C1 segment of cervical spinal cord (tissue), 14 donors: Measurements from ENCODE around the gene TMEM123.
"Not testable (repeated sequence)": the region's sequence is repeated elsewhere in the genome, so short reads cannot be mapped to it uniquely, and the experiment has no call there.

Source experiments
- DNase-seq, 14 donors: peaks; one replicate each; lab custom pipeline; 2025; lab: John Stamatoyannopoulos, UW

Gene TMEM123

DNA sequence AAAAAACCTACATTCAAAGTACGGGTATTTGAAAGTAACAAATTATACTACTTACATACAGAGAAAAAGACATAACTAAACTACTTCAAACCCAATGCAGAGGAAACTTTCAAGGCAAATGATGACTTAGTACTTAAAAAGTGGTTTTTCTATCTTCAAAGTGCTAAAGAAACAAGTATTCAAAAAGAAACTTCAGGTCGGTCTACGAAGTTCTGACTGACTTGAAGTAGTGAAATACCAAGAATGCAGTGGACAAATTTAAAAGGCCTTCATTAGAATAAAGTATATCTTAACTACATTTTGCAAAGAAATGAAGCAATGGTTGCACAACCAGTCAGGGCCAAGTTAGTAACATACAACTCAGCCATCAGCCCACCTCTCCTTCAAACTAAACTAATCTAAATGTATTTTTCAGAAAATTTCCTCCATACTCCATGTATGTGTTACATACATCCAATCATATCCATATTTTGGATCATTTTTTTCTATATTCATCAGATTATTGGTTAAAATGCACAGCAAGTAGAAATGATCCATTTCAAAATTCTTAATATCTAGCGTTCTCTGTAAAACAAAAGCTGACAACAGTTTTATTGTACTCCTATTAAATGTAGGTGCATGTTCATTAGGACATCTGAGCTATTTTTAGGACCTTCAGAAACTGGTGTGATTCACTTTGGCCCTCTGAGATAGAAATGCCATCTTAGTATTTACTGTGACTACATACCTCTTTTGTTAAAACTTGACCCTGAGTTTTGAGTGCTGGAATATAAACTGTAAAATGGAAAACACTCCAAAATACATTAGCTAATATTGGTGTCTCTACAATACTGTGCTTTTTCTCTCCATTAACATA lies 55.6 kb downstream of the TMEM123 start:
- DNase-seq, result no peak

DNA sequence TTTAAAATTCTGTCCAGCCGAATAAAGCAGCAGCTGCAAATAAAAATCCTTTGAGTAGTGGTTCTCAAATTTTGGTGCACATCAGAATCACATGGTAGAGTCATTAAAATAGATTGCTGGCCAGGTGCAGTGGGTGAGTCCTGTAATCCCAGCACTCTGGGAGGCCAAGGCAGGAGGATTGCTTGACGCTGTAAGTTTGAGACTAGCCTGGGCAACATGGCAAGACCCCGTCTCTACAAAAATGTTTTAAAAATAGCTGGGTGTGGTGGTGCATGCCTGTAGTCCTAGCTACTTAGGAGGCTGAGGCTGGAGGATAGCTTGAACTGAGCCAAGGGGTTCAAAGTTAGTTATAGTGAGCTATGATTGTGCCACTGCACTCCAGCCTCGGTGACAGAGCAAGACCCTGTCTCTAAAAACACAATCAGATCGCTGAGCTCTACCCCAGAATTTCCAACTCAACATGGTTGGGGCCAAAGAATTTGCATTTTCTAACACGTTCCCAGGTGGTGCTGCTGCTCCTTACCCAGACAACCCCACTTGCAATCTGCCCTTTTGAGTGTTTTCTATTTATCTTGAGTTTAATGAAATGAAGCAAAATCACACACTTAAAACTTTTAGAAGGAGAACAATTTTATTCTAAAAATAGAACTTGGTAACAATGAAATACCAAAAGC lies 56.7 kb downstream of the TMEM123 start:
- DNase-seq, result no peak

DNA sequence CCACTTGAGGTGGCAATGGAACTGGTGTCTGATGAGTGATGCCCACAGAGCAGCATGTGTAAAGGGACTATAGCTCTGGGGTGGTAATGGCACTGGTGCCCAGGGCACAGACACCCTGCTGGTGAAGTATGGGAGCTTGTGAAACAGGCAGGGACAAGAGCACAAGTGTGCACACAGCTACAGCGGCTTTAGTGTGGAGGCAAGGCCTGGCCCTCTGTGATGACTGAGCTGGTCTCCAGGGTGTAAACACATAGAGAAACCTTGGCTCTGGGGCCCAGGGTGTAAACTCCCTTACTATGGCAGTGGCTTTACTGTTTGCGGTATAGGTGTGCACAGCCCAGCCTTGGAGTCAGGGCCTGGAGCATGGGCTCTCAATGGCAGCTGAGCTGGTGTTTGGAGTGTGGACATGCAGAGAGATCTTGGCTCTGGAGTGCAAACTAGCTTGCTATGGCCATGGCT lies 59.3 kb downstream of the TMEM123 start:
- DNase-seq, result no peak

DNA sequence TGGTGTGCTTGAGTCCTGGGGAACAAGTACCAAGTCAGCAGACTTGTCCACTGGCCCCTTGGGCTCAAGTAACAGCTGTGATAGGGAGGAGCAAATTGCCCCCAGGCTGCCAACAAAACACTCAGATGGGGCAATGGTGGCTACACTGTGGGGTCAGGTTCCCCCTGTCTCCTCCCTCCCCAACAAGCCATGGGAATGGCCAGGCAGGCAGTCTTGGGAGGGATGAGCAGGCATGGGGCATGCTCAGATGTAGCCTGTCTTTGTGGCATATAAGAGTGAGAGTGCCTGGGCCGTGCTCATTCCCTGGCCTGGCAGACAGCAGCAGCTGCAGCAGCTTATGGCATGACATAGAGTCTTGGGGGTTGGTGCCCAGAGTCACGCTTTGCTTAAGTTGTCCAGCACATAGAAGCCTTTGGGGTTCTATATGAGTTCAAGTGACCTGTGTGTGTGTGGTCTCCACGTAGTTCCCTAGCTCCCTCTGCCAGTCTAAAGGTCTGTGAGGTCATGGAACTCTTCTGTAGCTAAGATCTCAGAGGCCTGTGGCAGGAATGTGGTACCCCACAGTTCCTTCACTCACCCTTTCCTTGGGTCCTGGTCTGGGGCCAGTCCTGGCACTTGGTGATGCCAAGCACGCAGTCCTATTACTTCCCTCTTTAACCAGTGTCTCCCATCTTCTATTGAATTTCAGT lies 60.9 kb downstream of the TMEM123 start:
- no peak for DNase-seq

DNA sequence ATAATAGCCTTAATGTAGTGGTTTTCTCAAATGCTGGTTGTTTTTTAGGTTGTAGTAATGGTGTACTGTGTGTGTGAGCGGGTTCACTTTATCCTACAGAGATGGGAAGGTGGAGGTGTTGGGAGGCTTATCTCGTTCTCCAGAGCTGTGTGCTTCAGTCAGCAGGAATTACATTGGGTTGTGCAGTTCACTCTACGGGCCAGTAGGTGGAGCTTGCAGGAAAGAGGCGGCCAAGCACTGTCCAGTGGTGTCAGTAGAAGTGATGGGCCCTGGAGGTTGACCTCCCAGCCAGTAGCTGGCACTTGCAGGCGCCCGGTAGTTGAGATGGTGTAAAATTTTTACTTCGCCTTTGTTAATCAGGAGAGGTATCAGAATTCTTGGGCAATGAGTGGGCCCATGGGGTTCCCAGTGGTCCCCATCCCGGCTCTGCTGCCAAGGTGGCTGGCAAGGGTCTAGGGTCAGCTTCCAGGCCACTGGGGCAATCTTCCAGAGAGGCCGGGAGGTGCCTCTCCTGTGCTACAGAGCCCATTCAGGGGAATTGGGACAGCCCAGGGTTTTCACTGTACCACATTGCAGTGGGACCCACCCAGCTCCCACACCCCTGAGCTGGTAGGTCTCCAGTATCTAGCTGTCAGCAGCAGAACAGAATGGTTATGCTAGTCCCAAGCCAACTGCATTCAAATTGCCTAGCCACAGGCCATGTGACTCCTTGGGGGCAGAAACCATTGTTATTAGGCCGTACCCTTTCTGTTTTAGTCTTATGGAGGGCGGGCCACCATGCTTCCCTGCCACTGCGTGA lies 61.7 kb downstream of the TMEM123 start:
- peak in 9 of 14 donors; percentile 13 to 56 (median 38) for DNase-seq

DNA sequence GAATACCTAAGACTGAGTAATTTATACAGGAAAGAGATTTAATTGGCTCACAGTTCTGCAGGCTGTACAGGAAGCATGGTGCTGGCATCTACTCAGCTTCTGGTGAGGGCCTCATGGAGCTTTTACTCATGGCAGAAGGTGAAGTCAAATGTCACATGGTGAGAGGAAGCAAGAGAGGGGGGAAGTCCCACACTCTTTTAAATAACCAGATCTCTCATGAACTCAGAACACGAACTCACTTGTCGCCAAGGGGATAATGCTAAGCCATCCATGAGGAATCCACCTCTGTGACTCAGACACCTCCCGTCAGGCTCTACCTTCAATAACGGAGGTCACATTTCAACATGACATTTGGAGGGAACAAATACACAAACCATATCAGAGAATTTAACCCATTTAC lies 63.3 kb downstream of the TMEM123 start:
- no peak for DNase-seq

DNA sequence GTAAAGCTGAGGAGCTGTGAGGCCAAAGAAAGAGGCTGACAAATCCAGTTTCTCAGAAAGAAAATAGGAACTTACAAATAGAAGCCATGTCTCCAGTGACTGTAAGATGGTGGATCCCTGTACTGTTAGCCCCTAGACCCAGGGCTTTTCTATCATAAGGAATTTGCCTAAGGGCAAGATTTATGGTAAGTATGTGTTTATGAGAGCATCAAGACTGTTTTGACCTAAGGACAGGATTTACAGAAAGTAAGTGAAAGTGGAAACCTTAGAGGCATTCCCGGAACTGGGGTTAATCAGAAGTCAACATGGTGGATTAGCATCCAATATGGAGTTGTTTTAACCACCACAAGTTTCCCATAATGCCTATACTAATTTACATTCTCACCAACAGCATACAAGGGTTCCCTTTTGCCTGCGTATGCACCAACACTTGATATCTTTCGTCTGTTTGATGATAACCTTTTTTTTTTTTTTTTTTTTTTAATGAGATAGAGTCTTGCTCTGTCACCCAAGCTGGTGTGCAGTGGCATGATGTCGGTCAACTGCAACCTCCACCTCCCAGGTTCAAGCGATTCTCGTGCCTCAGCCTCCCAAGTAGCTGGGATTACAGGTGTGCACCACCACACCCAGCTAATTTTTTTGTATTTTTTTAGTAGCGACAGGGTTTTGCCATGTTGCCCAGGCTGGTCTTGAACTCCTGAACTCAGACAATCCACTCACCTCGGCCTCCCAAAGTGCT lies 65.4 kb downstream of the TMEM123 start:
- DNase-seq, result no peak

DNA sequence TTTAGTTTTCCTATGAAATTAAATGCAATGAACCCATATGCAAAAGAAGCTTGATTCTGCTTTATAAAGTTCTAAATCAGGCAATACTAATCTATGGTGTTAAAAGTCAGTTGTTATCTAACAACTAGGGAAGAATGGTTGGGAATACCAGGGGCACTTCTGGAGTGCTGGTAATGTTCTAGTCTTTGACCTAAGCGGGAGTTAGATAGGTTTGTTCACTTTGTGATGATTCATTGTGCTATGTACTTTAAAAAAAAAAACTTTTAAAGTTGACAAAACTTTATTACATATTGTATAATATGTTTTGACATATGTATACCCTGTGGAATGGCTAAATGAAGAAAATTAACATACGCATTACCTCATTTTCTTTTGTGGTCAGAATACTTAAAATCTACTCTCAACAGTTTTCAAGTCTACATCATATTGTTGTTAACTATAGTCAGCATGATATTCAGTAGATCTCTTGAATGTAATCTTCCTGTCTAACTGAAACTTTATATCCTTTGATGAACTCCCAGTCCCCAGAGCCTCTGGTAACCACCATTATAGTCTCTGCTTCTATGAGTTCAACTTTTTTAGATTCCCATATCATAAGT lies 66.3 kb downstream of the TMEM123 start:
- DNase-seq, result no peak

DNA sequence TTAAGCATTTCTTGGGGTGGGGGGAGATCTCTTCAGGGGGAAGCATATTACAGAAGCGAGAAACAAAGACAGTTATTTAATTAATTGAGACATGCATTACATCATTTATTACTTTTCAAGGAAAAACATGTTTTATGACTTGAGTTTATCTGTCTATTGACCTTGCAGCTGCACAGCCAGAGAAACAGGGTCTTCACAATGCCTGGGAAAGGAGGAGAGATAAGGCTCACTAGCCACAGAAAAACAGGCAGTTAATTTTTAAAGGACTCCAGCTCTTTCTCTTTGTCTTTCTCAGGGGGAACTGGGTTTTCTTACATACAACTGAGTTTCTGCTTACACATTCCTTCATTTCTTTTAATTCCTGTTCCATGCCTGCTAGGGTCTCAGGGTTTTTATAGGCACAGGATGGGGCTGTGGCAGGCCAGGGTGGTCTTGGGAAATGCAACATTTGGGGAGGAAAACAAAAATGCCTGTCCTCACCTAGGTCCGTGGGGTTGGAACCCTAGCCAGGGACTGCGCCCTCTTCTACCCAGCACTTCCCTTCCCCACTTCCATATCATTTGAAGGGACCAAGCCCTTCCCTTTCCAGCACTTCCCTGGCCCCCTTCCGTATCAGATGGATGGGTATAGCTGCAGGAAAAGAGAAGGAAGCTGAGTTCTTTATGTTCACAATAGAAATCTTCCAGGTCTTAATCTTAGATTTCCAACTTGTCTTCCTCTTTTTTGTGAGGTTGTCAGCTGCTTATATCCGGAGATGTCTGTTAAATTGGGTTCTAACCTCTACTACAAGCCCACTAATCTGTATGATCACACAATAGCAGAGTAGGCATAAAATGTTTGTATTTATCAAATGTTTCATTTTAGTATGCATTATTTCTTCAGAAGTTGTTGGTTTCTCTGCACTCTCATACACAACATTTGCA lies 67.2 kb downstream of the TMEM123 start:
- DNase-seq, result no peak

DNA sequence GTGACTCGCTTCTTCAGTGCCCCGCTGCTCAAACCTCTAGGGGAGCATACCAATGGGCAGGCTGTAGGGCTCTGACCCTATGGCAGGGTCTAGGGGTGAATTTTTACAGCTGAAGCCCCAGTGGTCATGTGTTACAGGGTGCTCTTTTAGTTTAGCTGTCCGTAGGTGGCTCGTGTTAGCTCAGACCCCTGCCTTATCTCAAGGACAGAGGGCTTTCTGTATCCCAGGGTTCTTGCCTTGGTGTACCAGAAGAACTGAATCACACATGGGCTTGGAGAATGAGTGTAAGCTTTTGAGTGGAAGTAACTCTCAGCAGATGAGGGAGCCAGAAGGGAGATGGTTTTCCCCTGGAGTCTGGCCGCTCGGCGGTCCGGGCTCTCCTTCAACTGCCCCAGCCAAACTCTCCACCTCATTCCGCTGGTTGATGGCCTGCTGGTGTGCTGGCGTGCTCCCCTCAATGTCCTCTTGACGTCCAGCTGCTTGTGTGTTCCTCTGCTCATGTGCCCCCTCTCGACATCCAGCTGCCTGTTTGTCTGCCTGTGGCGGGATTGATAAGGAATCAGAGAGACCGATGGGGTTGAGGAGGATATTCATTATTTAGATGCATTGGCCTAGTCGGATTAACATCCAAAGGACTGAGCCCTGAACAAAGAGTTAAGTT lies 68.0 kb downstream of the TMEM123 start:
- no peak for DNase-seq

DNA sequence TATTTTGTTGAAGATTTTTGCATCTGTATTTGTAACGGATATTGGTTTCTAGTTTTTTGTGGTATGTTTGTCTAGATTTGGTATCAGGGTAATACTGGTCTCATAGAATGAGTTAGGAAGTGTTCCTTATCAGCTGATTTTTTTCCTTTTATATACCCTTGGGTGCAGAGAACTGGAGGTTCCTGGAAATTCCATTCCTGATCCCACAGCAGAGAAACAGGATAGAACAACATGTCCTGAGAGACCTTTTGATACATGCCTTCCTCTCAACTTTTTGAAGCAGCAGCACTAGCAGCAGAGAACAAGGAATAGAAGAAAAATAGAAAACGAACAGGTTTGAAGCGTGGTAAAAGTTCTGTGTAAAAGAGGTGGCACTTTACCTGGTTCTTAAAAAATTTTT lies 68.7 kb downstream of the TMEM123 start:
- no peak for DNase-seq

DNA sequence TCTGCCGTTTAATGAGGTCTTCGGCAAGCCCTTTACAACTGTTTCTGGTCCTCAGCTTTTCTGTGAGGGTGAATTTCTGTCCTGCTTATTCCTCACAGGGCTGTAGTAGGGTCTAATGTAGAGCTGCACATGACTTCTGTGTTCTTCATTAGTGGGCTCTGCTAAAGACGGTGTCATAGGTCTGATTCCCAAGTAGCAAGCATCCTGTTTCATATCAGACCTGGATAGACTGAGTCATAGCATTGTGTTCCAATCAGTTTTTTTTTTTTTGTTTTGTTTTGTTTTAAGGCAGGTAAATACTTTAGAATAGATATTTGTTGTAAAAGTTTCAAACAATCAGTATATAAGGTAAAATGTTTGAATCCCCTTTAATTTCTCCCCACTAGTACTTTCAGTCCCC lies 70.2 kb downstream of the TMEM123 start:
- no peak for DNase-seq

DNA sequence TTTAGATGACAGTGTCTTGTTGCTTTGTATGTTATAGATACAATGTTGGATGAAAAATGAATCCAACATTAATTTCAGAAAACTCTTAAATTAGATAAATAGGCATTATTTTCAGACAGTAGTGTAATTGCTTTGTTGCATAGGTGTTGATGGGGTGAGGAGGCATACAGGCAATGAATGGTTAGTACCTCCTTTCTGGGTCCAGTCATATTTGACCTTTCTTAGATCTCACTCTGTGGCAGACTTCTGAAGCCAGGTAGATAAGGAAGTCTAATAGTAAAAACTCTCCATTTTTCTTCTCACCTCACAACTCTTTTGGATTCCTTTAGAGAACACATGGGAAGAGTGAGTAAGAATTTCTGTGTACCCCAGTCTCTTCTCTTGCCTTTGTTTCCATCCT lies 73.7 kb downstream of the TMEM123 start:
- no peak for DNase-seq

DNA sequence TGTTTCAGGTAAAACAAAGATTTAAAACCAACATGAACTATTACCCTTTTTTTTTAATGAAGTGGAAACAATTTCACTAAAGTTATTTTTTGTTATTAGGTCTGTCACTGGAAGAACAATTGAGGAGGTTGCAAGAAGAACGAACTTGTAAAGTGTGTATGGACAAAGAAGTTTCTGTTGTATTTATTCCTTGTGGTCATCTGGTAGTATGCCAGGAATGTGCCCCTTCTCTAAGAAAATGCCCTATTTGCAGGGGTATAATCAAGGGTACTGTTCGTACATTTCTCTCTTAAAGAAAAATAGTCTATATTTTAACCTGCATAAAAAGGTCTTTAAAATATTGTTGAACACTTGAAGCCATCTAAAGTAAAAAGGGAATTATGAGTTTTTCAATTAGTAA lies 74.7 kb downstream of the TMEM123 start:
- DNase-seq, result no peak

DNA sequence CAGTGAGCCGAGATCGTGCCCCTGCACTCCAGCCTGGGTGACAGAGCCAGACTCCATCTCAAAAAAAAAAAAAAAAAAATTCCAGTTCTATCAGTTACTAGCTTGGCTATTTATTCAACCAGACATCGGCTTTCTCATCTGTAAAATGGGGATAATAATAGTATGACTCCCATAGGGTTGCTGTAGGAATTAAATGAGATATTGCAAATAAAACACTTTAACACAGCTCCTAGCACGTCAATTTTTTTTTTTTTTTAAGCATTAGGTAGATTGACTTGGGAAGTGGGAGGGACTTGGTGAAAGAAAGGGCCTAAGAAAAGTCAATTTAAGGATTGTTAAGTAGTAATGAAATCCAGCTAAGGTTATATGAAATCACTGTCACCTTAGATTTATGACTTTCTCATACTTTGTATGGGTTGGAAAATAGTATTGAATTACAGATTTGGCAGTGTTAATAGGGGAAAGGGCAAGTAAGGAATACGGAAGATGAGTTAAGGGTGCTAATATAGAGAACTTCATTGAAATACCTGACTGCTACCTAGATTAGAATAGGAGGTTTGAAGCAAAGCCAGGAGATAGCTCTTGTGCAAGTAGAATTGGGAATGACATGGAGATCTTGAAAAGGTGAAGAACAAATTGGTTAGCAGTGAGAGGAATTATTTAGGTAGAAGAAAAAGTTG lies 76.7 kb downstream of the TMEM123 start:
- DNase-seq, result no peak

DNA sequence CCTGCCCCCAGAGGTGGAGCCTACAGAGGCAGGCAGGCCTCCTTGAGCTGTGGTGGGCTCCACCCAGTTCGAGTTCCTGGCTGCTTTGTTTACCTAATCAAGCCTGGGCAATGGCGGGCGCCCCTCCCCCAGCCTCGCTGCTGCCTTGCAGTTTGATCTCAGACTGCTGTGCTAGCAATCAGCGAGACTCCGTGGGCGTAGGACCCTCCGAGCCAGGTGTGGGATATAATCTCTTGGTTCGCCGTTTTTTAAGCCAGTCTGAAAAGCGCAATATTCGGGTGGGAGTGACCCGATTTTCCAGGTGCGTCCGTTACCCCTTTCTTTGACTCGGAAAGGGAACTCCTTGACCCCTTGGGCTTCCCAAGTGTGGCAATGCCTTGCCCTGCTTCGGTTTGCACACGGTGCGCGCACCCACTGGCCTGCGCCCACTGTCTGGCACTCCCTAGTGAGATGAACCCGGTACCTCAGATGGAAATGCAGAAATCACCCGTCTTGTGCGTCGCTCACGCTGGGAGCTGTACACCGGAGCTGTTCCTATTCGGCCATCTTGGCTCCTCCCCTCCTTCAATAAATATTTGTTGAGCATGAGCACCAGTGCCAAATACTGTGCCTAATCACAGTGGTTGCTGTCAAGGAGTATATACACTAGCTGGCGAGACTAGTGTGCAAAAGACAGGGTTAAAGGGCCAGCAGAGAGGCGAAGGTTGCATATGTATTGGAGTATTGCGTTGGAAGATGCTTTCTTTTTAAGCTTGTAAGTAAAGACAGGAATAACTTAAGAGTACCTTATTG lies 77.7 kb downstream of the TMEM123 start:
- not testable (repeated sequence) for DNase-seq

DNA sequence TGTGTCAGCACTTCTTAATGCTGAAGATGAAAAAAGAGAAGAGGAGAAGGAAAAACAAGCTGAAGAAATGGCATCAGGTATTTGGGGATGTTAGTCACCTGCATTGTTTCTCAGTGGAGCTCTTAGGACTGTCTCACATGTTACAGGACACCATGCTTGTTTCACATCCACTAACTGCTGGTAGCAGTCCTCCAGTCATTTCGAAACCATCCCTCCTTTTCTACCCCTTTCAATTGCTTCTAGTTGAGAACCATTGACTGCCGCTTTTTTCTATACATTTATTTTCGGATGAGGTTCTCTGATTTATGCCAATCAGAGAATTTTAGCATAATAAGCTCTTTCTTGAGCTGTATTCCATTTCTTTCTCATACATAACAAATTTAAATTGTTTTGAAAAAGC lies 84.1 kb downstream of the TMEM123 start:
- no peak for DNase-seq
